ENCODE results near the gene CYP46A1.

- TF ChIP-seq CTCF (IDR thresholded peaks at IDR 0.05 in 4 of 5, conservative IDR thresholded peaks at IDR 0.05 in 1 of 5) (no peak), POLR2A (IDR thresholded peaks at IDR 0.05) (no peak)
These were observed 37.9 kb downstream of the CYP46A1 start for GRCh38 chr14:99721792-99722516.
